Activated CD8-positive, alpha-beta memory T cell treated with anti-CD3 and anti-CD28 coated beads for 36 hours (primary cell): ENCODE measurements around the gene MRPL39. TPM values are rescaled to one million over a fixed set of nuclear protein-coding genes. Genes with fewer than 3 reads are reported as not detected.

Experiments
- total RNA-seq, 2 experiments: library from RNA; stranded (reverse); gene quantifications; one replicate each; pipeline ENCODE4 v1.2.3, GENCODE V29; 2021

MRPL39 gene
- total RNA-seq, 2 experiments from 2014 or later = 79.3 to 88.8 TPM

Other genes with a start within 250 kb of the MRPL39 start
- 1 to 10 TPM; 1.3 TPM for gene JAM2, start 31.8 kb upstream of the MRPL39 start, total RNA-seq
- 100 to 1,000 TPM; 193 to 203 TPM for gene ATP5PF, start 127.4 kb upstream of the MRPL39 start, total RNA-seq
- 10 to 100 TPM; 22.6 to 24.9 TPM for gene GABPA, start 127.5 kb upstream of the MRPL39 start, total RNA-seq